Nasal cavity respiratory epithelium epithelial cell of viscerocranial mucosa (primary cell): Measurements from ENCODE around the gene EMC6. TPM values are rescaled to one million over a fixed set of nuclear protein-coding genes. Genes with fewer than 3 reads are reported as not detected.

Source experiments
- total RNA-seq: library from RNA; depleted of rRNA; stranded (reverse); fragments of >200 nt; gene quantifications from 2 replicates; pipeline ENCODE4 v1.2.3, GENCODE V29; 2014

EMC6 gene
- total RNA-seq, result 12.0 and 26.3 TPM in 2 replicates

DNA sequence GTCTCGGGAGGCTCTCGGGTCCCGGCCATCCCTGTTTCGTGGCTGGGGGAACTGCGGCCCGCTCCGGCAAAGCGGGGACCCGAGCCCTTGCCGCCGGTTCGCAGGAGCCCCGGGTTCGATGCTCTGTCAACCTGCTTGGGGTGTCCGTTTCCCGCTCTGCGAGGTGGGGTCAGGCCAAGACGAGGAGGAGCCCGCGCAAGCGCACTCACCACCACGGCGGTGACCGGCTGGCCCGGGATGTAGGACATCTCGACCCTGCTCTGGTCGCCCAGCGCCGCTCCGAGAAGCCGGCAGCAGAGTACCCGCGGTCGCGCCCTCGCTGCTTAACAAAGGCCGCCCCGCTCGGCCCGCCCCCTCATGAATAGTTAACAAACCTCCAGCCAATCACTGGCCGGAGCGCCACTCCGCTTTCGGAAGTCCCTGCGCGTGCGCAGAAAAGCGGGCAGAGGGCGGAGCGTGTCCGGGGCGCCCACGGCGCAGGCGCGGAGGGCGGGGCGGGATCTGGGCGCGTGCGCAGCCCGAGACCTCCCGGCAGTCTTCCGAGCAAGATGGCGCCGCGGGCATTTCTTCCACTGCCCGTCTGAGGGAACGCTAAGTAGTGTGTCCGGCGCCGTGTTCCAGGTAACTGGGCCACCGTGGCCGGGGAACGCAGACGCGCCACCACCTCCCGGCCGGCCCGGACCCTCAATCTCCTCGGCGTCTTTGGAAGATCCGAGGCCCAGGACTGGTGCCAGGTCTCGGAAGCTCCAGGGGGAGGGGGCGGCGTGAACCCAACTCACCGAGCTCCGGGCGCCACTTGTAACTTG is at the start of gene EMC6, which contains the start of gene TAX1BP3:
TSS of gene EMC6 (plus strand) at position 534 of the 806 bp plus-strand sequence. CDS start 335 bp downstream, outside the sequence.
TSS of gene TAX1BP3 (minus strand) at position 300 of the 806 bp plus-strand sequence. CDS start at position 248, 52 bp downstream.

GRCh38 chr17:3636154-3636907 is 32.3 kb upstream of the EMC6 start, which contains the start of the genes CTNS and SHPK:
Gene CTNS, plus strand, starts transcription at chr17:3636760. Its CDS starts 3,447 bp downstream, at chr17:3640207.
Gene SHPK, minus strand, starts transcription at chr17:3636250. Its CDS starts 31 bp downstream, at chr17:3636219.

GRCh38 chr17:3695723-3696411 is 27.3 kb downstream of the EMC6 start, which contains the start of gene P2RX5:
Gene P2RX5, minus strand, starts transcription at chr17:3696155. Its CDS starts 150 bp downstream, at chr17:3696005.

Other genes starting within 250 kb of the EMC6 start
- gene OR1E2, start 235.0 kb upstream of the EMC6 start, total RNA-seq, result not detected in 2 replicates
- not detected in 2 replicates for gene SPATA22, start 197.0 kb upstream of the EMC6 start, total RNA-seq
- gene ASPA, start 192.8 kb upstream of the EMC6 start, total RNA-seq, result not detected in 2 replicates
- gene TRPV3, start 111.0 kb upstream of the EMC6 start, total RNA-seq, result 0.36 and 5.5 TPM in 2 replicates
- 1.0 and 3.1 TPM in 2 replicates for gene TRPV1, start 59.4 kb upstream of the EMC6 start, total RNA-seq
- gene SHPK, start 32.6 kb upstream of the EMC6 start, total RNA-seq, result 6.2 and 9.5 TPM in 2 replicates
- 24.6 and 32.1 TPM in 2 replicates for gene CTNS, start 32.1 kb upstream of the EMC6 start, total RNA-seq
- 150 and 163 TPM in 2 replicates for gene TAX1BP3, start 234 bp upstream of the EMC6 start, total RNA-seq
- 1.4 and 4.3 TPM in 2 replicates for gene P2RX5, start 27.3 kb downstream of the EMC6 start, total RNA-seq
- gene HASPIN, start 55.1 kb downstream of the EMC6 start, total RNA-seq, result 0.34 and 0.50 TPM in 2 replicates
- gene ITGAE, start 132.4 kb downstream of the EMC6 start, total RNA-seq, result 10.9 and 23.2 TPM in 2 replicates
- 15.0 and 32.6 TPM in 2 replicates for gene NCBP3, start 177.4 kb downstream of the EMC6 start, total RNA-seq
- gene CAMKK1, start 224.2 kb downstream of the EMC6 start, total RNA-seq, result 1.4 and 4.1 TPM in 2 replicates
- gene P2RX1, start 247.7 kb downstream of the EMC6 start, total RNA-seq, result not detected in 2 replicates